Glutamatergic neuron (in vitro differentiated cells): ENCODE data around the gene LRRC14B. TPM values are rescaled to one million over a fixed set of nuclear protein-coding genes. Genes with fewer than 3 reads are reported as not detected.
"Not testable (repeated sequence)": the region's sequence is repeated elsewhere in the genome, so short reads cannot be mapped to it uniquely, and the experiment has no call there.

Experiments used
- DNase-seq: peaks from one replicate; pipeline ENCODE4 v3.0.0; 2022
- H3K27ac Mint-ChIP-seq: one replicate; pipeline ENCODE4 v1.8.0; 2020; ENCODE audit warnings: mild to moderate bottlenecking, mixed read lengths, inconsistent platforms; ENCODE audit not compliant: unreplicated experiment
- H3K27me3 Mint-ChIP-seq: one replicate; pipeline ENCODE4 v1.8.0; 2020; ENCODE audit warnings: mild to moderate bottlenecking, moderate library complexity, mixed read lengths, inconsistent platforms; ENCODE audit not compliant: unreplicated experiment
- H3K36me3 Mint-ChIP-seq: one replicate; pipeline ENCODE4 v1.8.0; 2020; ENCODE audit warnings: mild to moderate bottlenecking, mixed read lengths, inconsistent platforms; ENCODE audit not compliant: unreplicated experiment
- H3K4me1 Mint-ChIP-seq: one replicate; pipeline ENCODE4 v1.8.0; 2020; ENCODE audit warnings: mild to moderate bottlenecking, low read depth, mixed read lengths, inconsistent platforms; ENCODE audit not compliant: unreplicated experiment
- H3K4me3 Mint-ChIP-seq: one replicate; pipeline ENCODE4 v1.8.0; 2020; ENCODE audit warnings: mild to moderate bottlenecking, mixed read lengths, inconsistent platforms; ENCODE audit not compliant: unreplicated experiment
- H3K9me3 Mint-ChIP-seq: one replicate; pipeline ENCODE4 v1.8.0; 2020; ENCODE audit warnings: mild to moderate bottlenecking, moderate library complexity, mixed read lengths, inconsistent platforms; ENCODE audit not compliant: unreplicated experiment
- total RNA-seq: library from RNA; stranded (reverse); fragmentation: NEBNext Ultra II Directional; extraction: Animal tissue kit (Norgen Biotek cat#: 25700); gene quantifications from one replicate; pipeline ENCODE4 v1.2.1, GENCODE V29; 2021; ENCODE audit not compliant: unreplicated experiment
- TF ChIP-seq, protein P1 (sequence below): fragments of 200-600 bp; sonication (generic); IDR thresholded peaks from one replicate; pipeline ENCODE4 v1.5.0; 2021; ENCODE audit not compliant: partially characterized antibody, unreplicated experiment

The LRRC14B gene
- total RNA-seq, 1 donor from 2014 or later = not detected

DNA sequence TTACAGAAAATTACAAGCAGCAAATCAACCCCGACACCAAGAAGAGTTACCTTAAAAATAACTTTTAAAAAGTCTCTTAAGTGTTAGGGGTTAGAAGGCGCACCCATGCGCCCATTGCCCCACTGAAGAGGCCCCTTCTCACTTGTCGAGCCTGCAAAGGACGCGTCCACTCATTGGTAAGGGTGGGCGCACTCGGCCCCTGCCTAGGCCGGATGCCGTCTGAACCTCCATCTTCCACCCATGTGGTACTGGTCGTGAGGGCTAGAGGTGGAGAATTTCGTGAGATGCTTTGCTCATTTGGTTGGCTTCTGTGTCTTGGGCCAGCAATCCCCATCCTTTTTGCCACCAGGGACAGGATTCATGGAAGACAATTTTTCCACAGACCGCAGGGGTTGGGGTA lies 27.5 kb upstream of the LRRC14B start:
- H3K27me3 Mint-ChIP-seq = peaks cover 8% of the 10 kb centered on the region
- H3K36me3 Mint-ChIP-seq = no peaks in the 10 kb centered on the region
- H3K27ac Mint-ChIP-seq = no peak overlapping the region
- peaks cover 8% of the 10 kb centered on the region for H3K9me3 Mint-ChIP-seq
- TF ChIP-seq, protein P1, sequence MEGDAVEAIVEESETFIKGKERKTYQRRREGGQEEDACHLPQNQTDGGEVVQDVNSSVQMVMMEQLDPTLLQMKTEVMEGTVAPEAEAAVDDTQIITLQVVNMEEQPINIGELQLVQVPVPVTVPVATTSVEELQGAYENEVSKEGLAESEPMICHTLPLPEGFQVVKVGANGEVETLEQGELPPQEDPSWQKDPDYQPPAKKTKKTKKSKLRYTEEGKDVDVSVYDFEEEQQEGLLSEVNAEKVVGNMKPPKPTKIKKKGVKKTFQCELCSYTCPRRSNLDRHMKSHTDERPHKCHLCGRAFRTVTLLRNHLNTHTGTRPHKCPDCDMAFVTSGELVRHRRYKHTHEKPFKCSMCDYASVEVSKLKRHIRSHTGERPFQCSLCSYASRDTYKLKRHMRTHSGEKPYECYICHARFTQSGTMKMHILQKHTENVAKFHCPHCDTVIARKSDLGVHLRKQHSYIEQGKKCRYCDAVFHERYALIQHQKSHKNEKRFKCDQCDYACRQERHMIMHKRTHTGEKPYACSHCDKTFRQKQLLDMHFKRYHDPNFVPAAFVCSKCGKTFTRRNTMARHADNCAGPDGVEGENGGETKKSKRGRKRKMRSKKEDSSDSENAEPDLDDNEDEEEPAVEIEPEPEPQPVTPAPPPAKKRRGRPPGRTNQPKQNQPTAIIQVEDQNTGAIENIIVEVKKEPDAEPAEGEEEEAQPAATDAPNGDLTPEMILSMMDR = no peak
- DNase-seq = no peak
- no peak overlapping the region for H3K4me3 Mint-ChIP-seq
- peaks cover 6% of the 10 kb centered on the region for H3K4me1 Mint-ChIP-seq

DNA sequence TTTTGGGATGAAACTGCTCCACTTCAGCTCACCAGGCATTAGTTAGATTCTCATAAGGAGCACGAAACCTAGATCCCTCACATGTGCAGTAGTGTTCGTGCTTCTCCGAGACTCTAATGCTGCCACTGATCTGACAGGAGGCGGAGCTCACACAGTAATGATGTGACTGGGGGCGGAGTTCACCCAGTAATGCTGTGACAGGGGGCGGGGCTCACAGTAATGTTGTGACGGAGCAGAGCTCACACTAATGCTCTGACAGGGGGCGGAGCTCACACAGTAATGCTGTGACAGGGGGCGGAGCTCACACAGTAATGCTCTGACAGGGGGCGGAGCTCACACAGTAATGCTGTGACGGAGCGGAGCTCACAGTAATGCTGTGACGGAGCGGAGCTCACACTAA lies 27.1 kb upstream of the LRRC14B start:
- H3K9me3 Mint-ChIP-seq = peaks cover 8% of the 10 kb centered on the region
- TF ChIP-seq, protein P1 = no peak
- no peak overlapping the region for H3K27ac Mint-ChIP-seq
- H3K27me3 Mint-ChIP-seq = peaks cover 8% of the 10 kb centered on the region
- DNase-seq = peak; percentile 17
- H3K36me3 Mint-ChIP-seq = no peaks in the 10 kb centered on the region
- no peak overlapping the region for H3K4me3 Mint-ChIP-seq
- peaks cover 6% of the 10 kb centered on the region for H3K4me1 Mint-ChIP-seq

DNA sequence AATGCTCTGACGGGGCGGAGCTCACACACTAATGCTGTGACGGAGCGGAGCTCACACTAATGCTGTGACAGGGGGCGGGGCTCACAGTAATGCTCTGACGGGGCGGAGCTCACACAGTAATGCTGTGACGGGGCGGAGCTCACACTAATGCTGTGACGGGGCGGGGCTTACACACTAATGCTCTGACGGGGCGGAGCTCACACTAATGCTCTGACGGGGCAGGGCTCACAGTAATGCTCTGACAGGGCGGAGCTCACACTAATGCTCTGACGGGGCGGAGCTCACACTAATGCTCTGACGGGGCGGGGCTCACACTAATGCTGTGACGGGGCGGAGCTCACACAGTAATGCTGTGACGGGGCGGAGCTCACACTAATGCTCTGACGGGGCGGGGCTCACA lies 26.5 kb upstream of the LRRC14B start:
- not testable (repeated sequence) for H3K9me3 Mint-ChIP-seq, H3K4me3 Mint-ChIP-seq, H3K27me3 Mint-ChIP-seq, H3K27ac Mint-ChIP-seq, DNase-seq, H3K4me1 Mint-ChIP-seq, H3K36me3 Mint-ChIP-seq

DNA sequence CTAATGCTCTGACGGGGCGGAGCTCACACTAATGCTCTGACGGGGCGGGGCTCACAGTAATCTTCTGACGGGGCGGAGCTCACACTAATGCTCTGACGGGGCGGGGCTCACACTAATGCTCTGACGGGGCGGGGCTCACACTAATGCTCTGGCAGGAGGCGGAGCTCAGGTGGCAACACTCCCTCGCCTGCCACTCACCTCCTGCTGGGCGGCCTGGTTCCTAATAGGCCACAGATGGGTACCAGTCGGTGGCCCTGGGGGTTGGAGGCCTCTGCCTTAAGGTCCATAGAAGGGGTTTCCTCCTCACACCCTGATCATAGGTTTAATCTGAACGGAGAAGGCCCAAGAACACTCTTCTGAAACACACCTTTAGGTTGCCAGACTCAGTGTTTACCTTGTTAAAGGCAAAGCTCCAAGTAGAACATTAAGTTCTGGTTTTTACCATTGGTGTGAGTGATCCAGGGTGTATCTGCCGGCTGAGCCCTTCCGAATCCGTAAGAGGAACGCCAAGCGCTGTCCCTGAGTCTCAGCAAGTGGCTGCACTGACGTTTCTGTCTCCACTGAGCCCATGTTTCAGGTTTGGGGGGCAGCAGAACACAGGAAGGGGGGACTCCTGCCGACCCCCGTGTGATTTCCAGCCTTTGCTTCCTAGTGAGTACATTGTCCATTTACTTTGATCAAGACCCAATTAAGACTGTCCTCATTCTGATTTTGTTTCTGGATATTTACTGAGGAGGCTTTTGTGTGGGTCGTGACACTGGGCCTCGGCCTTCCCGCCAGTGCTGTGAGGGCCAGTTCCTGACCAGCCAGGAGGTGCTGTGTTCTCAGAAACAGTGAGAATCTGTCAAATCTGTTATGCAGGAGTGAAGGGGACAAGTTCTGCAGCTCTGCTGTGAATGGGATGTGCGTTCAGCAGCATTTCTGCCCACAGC lies 24.6 kb upstream of the LRRC14B start:
- Mint-ChIP-seq H3K36me3 (no peaks in the 10 kb centered on the region), H3K4me3 (no peak overlapping the region), H3K27me3 (peaks cover 7% of the 10 kb centered on the region), H3K4me1 (peaks cover 4% of the 10 kb centered on the region), H3K9me3 (peaks cover 8% of the 10 kb centered on the region), H3K27ac (peak overlapping the region; percentile 38)
- TF ChIP-seq, protein P1 = no peak
- DNase-seq = peak; percentile 16

DNA sequence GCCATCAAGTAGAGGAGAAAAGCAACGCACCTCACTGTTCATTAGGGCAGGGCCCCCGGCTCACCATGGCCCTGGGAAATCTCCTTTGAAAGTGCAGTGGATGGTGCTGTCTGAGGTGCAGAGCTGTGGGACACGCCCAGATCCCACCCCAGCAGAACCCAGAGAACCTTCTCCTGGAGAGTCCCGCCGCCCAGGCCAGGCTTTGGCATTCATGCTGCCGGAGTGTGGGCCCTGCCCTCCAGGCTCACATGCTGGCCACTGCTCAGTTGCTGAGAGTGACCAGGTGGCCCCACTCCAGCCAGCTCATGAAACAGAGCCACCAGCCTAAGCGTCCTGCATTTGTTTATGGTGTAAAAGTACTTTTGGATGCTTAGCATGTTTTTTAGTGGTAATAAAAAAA lies 23.8 kb upstream of the LRRC14B start:
- H3K4me3 Mint-ChIP-seq = no peak overlapping the region
- peak; percentile 11 for DNase-seq
- H3K9me3 Mint-ChIP-seq = peaks cover 8% of the 10 kb centered on the region
- peaks cover 7% of the 10 kb centered on the region for H3K27me3 Mint-ChIP-seq
- H3K36me3 Mint-ChIP-seq = no peaks in the 10 kb centered on the region
- peaks cover 4% of the 10 kb centered on the region for H3K4me1 Mint-ChIP-seq
- peak overlapping the region; percentile 38 for H3K27ac Mint-ChIP-seq
- TF ChIP-seq, protein P1 = no peak
